H1 (cell line): Measurements from ENCODE around the gene C1orf21. TPM values are rescaled to one million over a fixed set of nuclear protein-coding genes. Genes with fewer than 3 reads are reported as not detected.

Experiments
- CTCF ChIA-PET: fragments of 300-600 bp; sonication (Branson Sonifier 250); formaldehyde crosslinking; loops from one replicate; lab custom pipeline; 2021; ENCODE audit not compliant: partially characterized antibody; lab: Charles Lee
- POLR2A ChIA-PET: fragments of 300-600 bp; sonication (Branson Sonifier 250); formaldehyde crosslinking; loops from one replicate; lab custom pipeline; 2021; ENCODE audit warnings: inconsistent platforms; ENCODE audit not compliant: partially characterized antibody; lab: Charles Lee
- DNase-seq, 2 experiments: peaks; one replicate each; pipeline versions ENCODE4 v3.0.0 to v3.0.0-alpha.2; 2010 to 2022; ENCODE audit warnings: low spot score in 2 of 2, low read depth in 1 of 2, mixed read lengths in 1 of 2
- FAIRE-seq: peaks from 2 replicates; lab custom pipeline; 2011; peaks lifted over from hg19 to GRCh38; lab: Jason Lieb, UNC
- H2AFZ ChIP-seq: 2 replicates; pipeline ENCODE4 v1.8.1; 2012; ENCODE audit warnings: low read length, inconsistent platforms
- H2AK5ac ChIP-seq: 2 replicates; pipeline ENCODE4 v1.6.1; 2013; ENCODE audit warnings: low read depth, low read length
- H2BK120ac ChIP-seq: replicated peaks from 2 replicates; pipeline ENCODE3; 2013; ENCODE audit warnings: low read depth, low read length, inconsistent platforms
- H2BK12ac ChIP-seq: 2 replicates; pipeline ENCODE4 v1.6.1; 2013; ENCODE audit warnings: low read depth, low read length
- H2BK15ac ChIP-seq: 2 replicates; pipeline ENCODE4 v1.6.1; 2013; ENCODE audit warnings: low read length
- H2BK20ac ChIP-seq: 2 replicates; pipeline ENCODE4 v1.6.1; 2013; ENCODE audit warnings: low read length
- H2BK5ac ChIP-seq: 2 replicates; pipeline ENCODE4 v1.6.1; 2013; ENCODE audit warnings: low read depth, low read length
- H3K14ac ChIP-seq: 2 replicates; pipeline ENCODE4 v1.6.1; 2013; ENCODE audit warnings: inconsistent platforms; ENCODE audit not compliant: insufficient read length
- H3K18ac ChIP-seq: 2 replicates; pipeline ENCODE4 v1.6.1; 2013; ENCODE audit warnings: low read length; ENCODE audit errors: extremely low read depth
- H3K23ac ChIP-seq: 2 replicates; pipeline ENCODE4 v1.6.1; 2013; ENCODE audit warnings: inconsistent platforms; ENCODE audit not compliant: insufficient read length
- H3K23me2 ChIP-seq: 2 replicates; pipeline ENCODE4 v1.6.1; 2013; ENCODE audit warnings: low read depth, low read length
- H3K27ac ChIP-seq: 2 replicates; pipeline ENCODE4 v1.6.1; 2011; ENCODE audit warnings: low read depth, low read length, inconsistent platforms
- H3K27me3 ChIP-seq, 4 experiments: replicated peaks in 1 of 4; 1 replicate in 1 of 4; 2 replicates in 3 of 4; pipeline versions ENCODE4 v1.6.1 to v1.8.1; 2011 to 2013; ENCODE audit warnings: low read length in 3 of 4, mild to moderate bottlenecking in 3 of 4, inconsistent platforms in 2 of 4, mixed read lengths in 2 of 4, moderate library complexity in 1 of 4; ENCODE audit not compliant: control insufficient read depth in 3 of 4, insufficient read depth in 3 of 4; ENCODE audit errors: extremely low read depth in 1 of 4
- H3K36me3 ChIP-seq, 4 experiments: 2 replicates each; pipeline versions ENCODE4 v1.6.1 to v1.8.1; 2011 to 2013; ENCODE audit warnings: mild to moderate bottlenecking in 4 of 4, low read length in 3 of 4, moderate library complexity in 2 of 4, control low read depth in 1 of 4, inconsistent platforms in 1 of 4; ENCODE audit not compliant: insufficient read depth in 4 of 4, control insufficient read depth in 2 of 4
- H3K4ac ChIP-seq: replicated peaks from 2 replicates; pipeline ENCODE3; 2013; ENCODE audit warnings: low read length, low read depth, mixed read lengths, inconsistent platforms; ENCODE audit not compliant: insufficient read length
- H3K4me1 ChIP-seq, 4 experiments: replicated peaks in 1 of 4; 1 replicate in 1 of 4; 2 replicates in 3 of 4; pipeline versions ENCODE4 v1.6.1 to v1.8.1; 2011 to 2013; ENCODE audit warnings: low read length in 3 of 4, inconsistent platforms in 2 of 4, mixed read lengths in 1 of 4; ENCODE audit not compliant: insufficient read depth in 4 of 4, control insufficient read depth in 3 of 4
- H3K4me2 ChIP-seq, 2 experiments: 2 replicates each; pipeline versions ENCODE4 v1.6.1 to v1.8.1; 2011 to 2013; ENCODE audit warnings: low read depth in 2 of 2, low read length in 2 of 2, control low read depth in 1 of 2, inconsistent platforms in 1 of 2, mild to moderate bottlenecking in 1 of 2; ENCODE audit not compliant: insufficient read depth in 1 of 2
- H3K4me3 ChIP-seq, 4 experiments: fragments of 200-600, 300-600 bp in 1 of 4; sonication (generic), shearing (Covaris generic), sonication (Bioruptor Twin) in 1 of 4; 2 replicates each; pipeline versions ENCODE4 v1.5.1 to v1.8.1; 2011 to 2016; ENCODE audit warnings: low read length in 4 of 4, low read depth in 3 of 4, control low read depth in 2 of 4, inconsistent platforms in 2 of 4, mild to moderate bottlenecking in 2 of 4, mixed read lengths in 1 of 4, moderate library complexity in 1 of 4; ENCODE audit not compliant: insufficient read depth in 2 of 4; ENCODE audit errors: extremely low read depth in 1 of 4
- H3K56ac ChIP-seq: replicated peaks from 2 replicates; pipeline ENCODE3; 2013; ENCODE audit warnings: low read depth, mild to moderate bottlenecking, mixed read lengths, low read length, inconsistent platforms; ENCODE audit not compliant: insufficient read length
- H3K79me1 ChIP-seq: 2 replicates; pipeline ENCODE4 v1.6.1; 2013; ENCODE audit warnings: low read depth, low read length, control low read depth
- H3K79me2 ChIP-seq, 2 experiments: 2 replicates each; pipeline versions ENCODE4 v1.6.1 to v1.8.1; 2012 to 2013; ENCODE audit warnings: low read length in 2 of 2, mild to moderate bottlenecking in 2 of 2, inconsistent platforms in 1 of 2; ENCODE audit not compliant: insufficient read depth in 2 of 2, control insufficient read depth in 1 of 2
- H3K9ac ChIP-seq, 4 experiments: replicated peaks in 1 of 4; 1 replicate in 1 of 4; 2 replicates in 3 of 4; pipeline versions ENCODE4 v1.6.1 to v1.8.1; 2011 to 2013; ENCODE audit warnings: low read depth in 3 of 4, low read length in 3 of 4, control low read depth in 2 of 4, mild to moderate bottlenecking in 2 of 4, moderate library complexity in 2 of 4, inconsistent platforms in 1 of 4; ENCODE audit errors: extremely low read depth in 1 of 4
- H3K9me3 ChIP-seq, 2 experiments: 2 replicates each; pipeline versions ENCODE4 v1.6.1 to v1.8.1; 2012 to 2013; ENCODE audit warnings: mild to moderate bottlenecking in 2 of 2, moderate library complexity in 2 of 2, control low read depth in 1 of 2, inconsistent platforms in 1 of 2, low read depth in 1 of 2, low read length in 1 of 2, mixed read lengths in 1 of 2; ENCODE audit not compliant: insufficient read depth in 2 of 2
- H4K20me1 ChIP-seq, 2 experiments: replicated peaks in 1 of 2; 2 replicates each; pipeline versions ENCODE3 to v1.8.1; 2011 to 2013; ENCODE audit warnings: inconsistent platforms in 2 of 2, low read length in 2 of 2, mild to moderate bottlenecking in 1 of 2; ENCODE audit not compliant: insufficient read depth in 2 of 2, control insufficient read depth in 1 of 2
- H4K5ac ChIP-seq: 2 replicates; pipeline ENCODE4 v1.6.1; 2013; ENCODE audit warnings: low read length, low read depth, mixed read lengths, inconsistent platforms; ENCODE audit not compliant: insufficient read length
- H4K8ac ChIP-seq: 2 replicates; pipeline ENCODE4 v1.8.0; 2013; ENCODE audit warnings: mild to moderate bottlenecking, moderate library complexity, low read length, inconsistent platforms; ENCODE audit not compliant: insufficient read depth; ENCODE audit errors: extremely low read depth
- H4K91ac ChIP-seq: replicated peaks from 2 replicates; pipeline ENCODE3; 2013; ENCODE audit warnings: low read length, mixed read lengths, inconsistent platforms; ENCODE audit not compliant: insufficient read length
- ASH2L ChIP-seq: fragments of 200-600, 300-600 bp; sonication (generic); IDR thresholded peaks from one replicate; pipeline ENCODE4 v1.7.1; 2017; ENCODE audit warnings: low read length
- HDAC2 ChIP-seq, 2 experiments: fragments of 300-600 bp in 1 of 2; sonication (generic) in 1 of 2; IDR thresholded peaks; 2 replicates each; pipeline ENCODE4 v1.6.1; 2011 to 2012; ENCODE audit warnings: low read depth in 2 of 2, low read length in 2 of 2, mild to moderate bottlenecking in 2 of 2, moderate library complexity in 2 of 2, borderline replicate concordance in 1 of 2, inconsistent platforms in 1 of 2
- KDM1A ChIP-seq: fragments of 200-600, 300-600 bp; sonication (generic); IDR thresholded peaks from 2 replicates; pipeline ENCODE4 v1.7.1; 2016; ENCODE audit warnings: mild to moderate bottlenecking, low read length, borderline replicate concordance
- KDM5A ChIP-seq: fragments of 200-600 bp; IDR thresholded peaks from 2 replicates; pipeline ENCODE4 v1.7.1; 2012; ENCODE audit warnings: mild to moderate bottlenecking, low read length, inconsistent platforms, mixed read lengths
- NRF1 ChIP-seq: IDR thresholded peaks from 2 replicates; pipeline ENCODE4 v1.6.1; 2011; ENCODE audit warnings: mild to moderate bottlenecking, low read depth, low read length, improper control_type of control experiment
- POLR2A ChIP-seq, 2 experiments: IDR thresholded peaks; 1 replicate in 1 of 2; 2 replicates in 1 of 2; pipeline ENCODE4 v1.6.1; 2011; ENCODE audit warnings: low read depth in 2 of 2, low read length in 2 of 2, mild to moderate bottlenecking in 2 of 2; ENCODE audit errors: control extremely low read depth in 1 of 2
- SP4 ChIP-seq: IDR thresholded peaks from 2 replicates; pipeline ENCODE4 v1.6.1; 2012; ENCODE audit warnings: low read length, inconsistent platforms
- SRF ChIP-seq: IDR thresholded peaks from 2 replicates; pipeline ENCODE4 v1.6.1; 2011; ENCODE audit warnings: mild to moderate bottlenecking, low read depth, low read length, moderate library complexity
- WGBS, 2 experiments: shearing (Covaris generic) in 1 of 2; methylation state at CpG; one replicate each; pipeline versions ENCODE4 v1.1.6 to v1.1.7; 2013 to 2015; ENCODE audit warnings: low lambda C conversion rate in 2 of 2, mixed read lengths in 2 of 2, inconsistent platforms in 1 of 2, low coverage in 1 of 2, missing lambda C conversion rate in 1 of 2; ENCODE audit not compliant: insufficient replicate concordance in 2 of 2, insufficient coverage in 1 of 2, insufficient read length in 1 of 2; ENCODE audit errors: extremely low coverage in 1 of 2, missing lambda C conversion rate in 1 of 2; 5-methylcytosine and 5-hydroxymethylcytosine counted together
- polyA plus RNA-seq, 7 experiments: library from polyadenylated mRNA; depleted of rRNA in 3 of 7; stranded (reverse) in 5 of 7; unstranded in 2 of 7; fragments of >200 nt in 5 of 7; fragments of 200-250 nt in 2 of 7; gene quantifications; 1 replicate in 5 of 7; 2 replicates in 1 of 7; 4 replicates in 1 of 7; pipeline versions ENCODE4 v1.2.1 to v1.2.3, GENCODE V29; 2011 to 2013; ENCODE audit warnings: missing spikeins in 2 of 7, mixed read lengths in 2 of 7
- total RNA-seq: library from RNA; stranded (reverse); fragmentation: NEBNext Ultra II Directional; extraction: Animal tissue kit (Norgen Biotek cat#: 25700); gene quantifications from 2 replicates; pipeline ENCODE4 v1.2.1, GENCODE V29; 2021

C1orf21 gene
- total and polyA plus RNA-seq, 2 of the 8 experiments (the other 6 are each of a cell fraction or from before 2014, with no cell fraction given): 16.6 to 51.0 TPM

DNA sequence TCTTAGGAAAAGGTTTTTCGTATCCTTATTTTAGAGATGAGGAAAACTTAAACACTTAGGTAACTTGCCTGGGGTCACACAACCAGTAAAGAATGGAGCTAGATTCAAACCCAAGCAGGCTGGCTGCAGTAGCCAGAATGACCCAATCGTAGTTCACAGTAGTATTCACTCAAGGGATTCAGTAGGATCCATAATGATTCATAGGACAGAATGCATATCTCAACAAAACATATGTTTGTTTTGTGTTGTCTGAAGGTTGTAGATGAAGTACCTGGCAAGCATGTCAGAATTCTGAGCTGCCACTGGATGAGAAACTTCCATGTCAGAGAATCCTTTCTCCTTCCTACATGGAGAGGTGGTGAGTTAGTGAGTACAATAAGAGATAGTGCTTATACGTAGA is 155.5 kb downstream of the C1orf21 start:
- Histone ChIP-seq H3K56ac (no peak overlapping the region), H4K20me1 (no peaks in the 10 kb centered on the region), H2BK20ac (no peak overlapping the region), H3K4me3 (no peak overlapping the region), H3K79me1 (no peaks in the 10 kb centered on the region), H2AFZ (no peak overlapping the region), H2BK120ac (no peak overlapping the region), H3K23me2 (no peaks in the 10 kb centered on the region), H2BK5ac (no peak overlapping the region), H3K27me3 (no peaks in the 10 kb centered on the region), H3K9me3 (peaks cover 0 to 4% of the 10 kb centered on the region in 2 experiments; a peak in 1 of 4 replicates), H3K4me1 (no peaks in the 10 kb centered on the region), H3K4ac (no peak overlapping the region), H3K27ac (no peak overlapping the region), H3K14ac (no peak overlapping the region), H3K79me2 (peaks cover 0 to 7% of the 10 kb centered on the region in 2 experiments; a peak in 1 of 4 replicates), H2BK12ac (no peak overlapping the region), H3K18ac (no peak overlapping the region), H2BK15ac (no peak overlapping the region), H4K91ac (no peak overlapping the region), H3K36me3 (peaks cover 0 to under 1% (median 0%) of the 10 kb centered on the region in 4 experiments; a peak in 1 of 8 replicates), H3K4me2 (no peak overlapping the region), H4K8ac (no peak overlapping the region), H3K9ac (no peak overlapping the region), H4K5ac (no peak overlapping the region), H2AK5ac (no peak overlapping the region), H3K23ac (no peak overlapping the region)
- POLR2A ChIA-PET: no interaction called here
- DNase-seq (no peak), FAIRE-seq (no peak)
- TF ChIP-seq SRF (no peak), ASH2L (no peak), NRF1 (no peak), KDM5A (no peak), POLR2A (IDR thresholded peaks at IDR 0.05; ENCODE audit: control extremely low read depth in 1 of 2, low read depth in 2 of 2, low read length in 2 of 2) (no peak), SP4 (no peak), HDAC2 (IDR thresholded peaks at IDR 0.05; ENCODE audit: borderline replicate concordance in 1 of 2, low read depth in 2 of 2, low read length in 2 of 2) (no peak), KDM1A (no peak)
- 89% methylated on average over 3 of the region's 3 CpGs; no CpG with 5 or more reads in 1 of the 2 experiments for WGBS, 2 experiments
- CTCF ChIA-PET: interaction anchor here (1.3 kb wide), 1 partner anchor 122 kb away, joined by 4 read pairs; no protein-coding TSS in a partner anchor
